HCT116 (cell line): ENCODE measurements around the gene CPLANE2. TPM values are rescaled to one million over a fixed set of nuclear protein-coding genes. Genes with fewer than 3 reads are reported as not detected.
"Not testable (repeated sequence)": the region's sequence is repeated elsewhere in the genome, so short reads cannot be mapped to it uniquely, and the experiment has no call there.

Experiments
- ATAC-seq: fragments of 200-7000 bp; cut with Tn5 transposase; 2 replicates; pipeline ENCODE4 v1.9.1; 2020; ENCODE audit warnings: mild to moderate bottlenecking, moderate library complexity
- BruUV-seq: library from RNA; stranded (reverse); fragments of 400-500 nt; replicated peaks from 2 replicates; lab custom pipeline; 2021; lab: Mats Ljungman, UMichigan
- CTCF ChIA-PET: fragments of 300-600 bp; sonication (Branson Sonifier 250); formaldehyde crosslinking; loops from one replicate; lab custom pipeline; 2021; ENCODE audit warnings: antibody characterized with exemption; lab: Charles Lee
- POLR2A ChIA-PET: fragments of 300-600, 350-600 bp; sonication (Branson Sonifier 250); formaldehyde crosslinking; loops from one replicate; lab custom pipeline; 2021; ENCODE audit warnings: antibody characterized with exemption; lab: Charles Lee
- RAD21 ChIA-PET, 2 experiments: fragments of 300-600 bp; sonication (Branson Sonifier 250); formaldehyde crosslinking; loops; one replicate each; lab custom pipeline; 2023; ENCODE audit warnings: low total read pairs in 2 of 2; ENCODE audit not compliant: uncharacterized antibody in 2 of 2, unreplicated experiment in 2 of 2, low non-redundant PET in 1 of 2; lab: Charles Lee
- DNase-seq: peaks from one replicate; pipeline ENCODE4 v3.0.0-alpha.2; 2010; ENCODE audit warnings: low read depth, low spot score
- H2AFZ ChIP-seq: fragments of 200-600 bp; shearing (Covaris generic), sonication (generic); 2 replicates; pipeline ENCODE4 v1.6.1; 2017; ENCODE audit warnings: low read depth, mixed run types, mixed read lengths, antibody characterized with exemption, low read length; ENCODE audit not compliant: poor library complexity, severe bottlenecking
- H3K27ac ChIP-seq: 2 replicates; pipeline ENCODE4 v1.5.1; 2012; ENCODE audit warnings: low read depth, low read length
- H3K27me3 ChIP-seq: fragments of 200-600 bp; sonication (generic); 2 replicates; pipeline ENCODE4 v1.6.1; 2016; ENCODE audit warnings: mixed run types, low read length, mixed read lengths; ENCODE audit not compliant: insufficient read depth
- H3K36me3 ChIP-seq, 2 experiments: fragments of 200-500 bp in 1 of 2; fragments of 200-600 bp in 1 of 2; sonication (Bioruptor generic) in 1 of 2; sonication (generic) in 1 of 2; 2 replicates each; pipeline versions ENCODE4 v1.5.1 to v1.6.1; 2014 to 2016; ENCODE audit warnings: low read length in 2 of 2, inconsistent platforms in 1 of 2, mixed read lengths in 1 of 2, mixed run types in 1 of 2; ENCODE audit not compliant: insufficient read depth in 2 of 2, control insufficient read depth in 1 of 2
- H3K4me1 ChIP-seq, 2 experiments: fragments of 200-600 bp in 1 of 2; sonication (generic) in 1 of 2; 2 replicates each; pipeline versions ENCODE4 v1.5.1 to v1.6.1; 2012 to 2017; ENCODE audit warnings: low read length in 2 of 2, inconsistent platforms in 1 of 2, mild to moderate bottlenecking in 1 of 2, mixed read lengths in 1 of 2, mixed run types in 1 of 2, moderate library complexity in 1 of 2; ENCODE audit not compliant: insufficient read depth in 2 of 2, control insufficient read depth in 1 of 2
- H3K4me2 ChIP-seq: fragments of 200-600 bp; sonication (generic); 2 replicates; pipeline ENCODE4 v1.6.1; 2017; ENCODE audit warnings: mixed run types, low read length, mixed read lengths
- H3K4me3 ChIP-seq, 2 experiments: fragments of 200-600 bp in 1 of 2; sonication (generic) in 1 of 2; replicated peaks in 1 of 2; 2 replicates each; pipeline ENCODE4 v1.5.1; 2011 to 2016; ENCODE audit warnings: low read length in 2 of 2, control low read depth in 1 of 2, low read depth in 1 of 2, mild to moderate bottlenecking in 1 of 2, mixed read lengths in 1 of 2, mixed run types in 1 of 2
- H3K79me2 ChIP-seq: fragments of 200-600 bp; sonication (generic); 2 replicates; pipeline ENCODE4 v1.6.1; 2017; ENCODE audit warnings: mild to moderate bottlenecking, mixed run types, low read length, moderate library complexity, mixed read lengths; ENCODE audit not compliant: insufficient read depth
- H3K9ac ChIP-seq: fragments of 200-600 bp; sonication (generic); 2 replicates; pipeline ENCODE4 v1.6.1; 2016; ENCODE audit warnings: low read length, mixed read lengths
- H3K9me2 ChIP-seq: fragments of 200-600 bp; sonication (generic), shearing (Covaris generic); 2 replicates; pipeline ENCODE4 v1.6.1; 2017; ENCODE audit warnings: mixed run types, mild to moderate bottlenecking, moderate library complexity; ENCODE audit not compliant: insufficient read depth
- H3K9me3 ChIP-seq, 2 experiments: fragments of 200-500 bp in 1 of 2; fragments of 200-600 bp in 1 of 2; sonication (Bioruptor generic) in 1 of 2; sonication (generic) in 1 of 2; 2 replicates each; pipeline ENCODE4 v1.6.1; 2014 to 2017; ENCODE audit warnings: low read length in 2 of 2, mixed read lengths in 2 of 2, inconsistent platforms in 1 of 2, low read depth in 1 of 2, mild to moderate bottlenecking in 1 of 2, mixed run types in 1 of 2, moderate library complexity in 1 of 2; ENCODE audit not compliant: control insufficient read depth in 1 of 2, insufficient read depth in 1 of 2
- H4K20me1 ChIP-seq: fragments of 200-600 bp; sonication (generic), shearing (Covaris generic); 2 replicates; pipeline ENCODE4 v1.6.1; 2017; ENCODE audit warnings: mixed run types, mild to moderate bottlenecking, moderate library complexity; ENCODE audit not compliant: insufficient read depth
- EZH2 ChIP-seq: fragments of 200-600 bp; sonication (generic); IDR thresholded peaks from 2 replicates; pipeline ENCODE4 v1.6.1; 2017; ENCODE audit warnings: antibody characterized with exemption, mixed run types
- JUND ChIP-seq: IDR thresholded peaks from 2 replicates; pipeline ENCODE4 v1.6.1; 2012
- POLR2AphosphoS5 ChIP-seq: IDR thresholded peaks from 2 replicates; pipeline ENCODE4 v1.6.1; 2011; ENCODE audit warnings: mild to moderate bottlenecking, low read depth, low read length, moderate library complexity
- REST ChIP-seq: IDR thresholded peaks from 2 replicates; pipeline ENCODE4 v1.6.1; 2012; ENCODE audit warnings: low read depth
- SIN3A ChIP-seq: IDR thresholded peaks from 2 replicates; pipeline ENCODE4 v1.6.1; 2012; ENCODE audit warnings: low read depth
- SP1 ChIP-seq: IDR thresholded peaks from 2 replicates; pipeline ENCODE4 v1.6.1; 2012; ENCODE audit warnings: low read depth
- ZBTB33 ChIP-seq: IDR thresholded peaks from 2 replicates; pipeline ENCODE4 v1.6.1; 2011; ENCODE audit warnings: mild to moderate bottlenecking, low read length, moderate library complexity; ENCODE audit not compliant: insufficient replicate concordance; ENCODE audit errors: extremely low read depth
- intact Hi-C: fragments of 100-400 bp; cut with micrococcal nuclease; formaldehyde crosslinking; loops from 2 replicates; pipeline ENCODE4 v1.10.0; 2022
- total RNA-seq: library from RNA; stranded (reverse); gene quantifications from one replicate; pipeline ENCODE4 v1.2.1, GENCODE V29; 2021; ENCODE audit not compliant: unreplicated experiment

CPLANE2 gene
- total RNA-seq, 1 experiment from 2014 or later: 8.1 TPM

GRCh38 chr1:16196139-16196538 is 40.8 kb downstream of the CPLANE2 start:
- CTCF ChIA-PET, intact Hi-C loops, BruUV-seq, H3K4me3 ChIP-seq, RAD21 ChIA-PET, H4K20me1 ChIP-seq, H3K79me2 ChIP-seq, H3K4me2 ChIP-seq, H3K9me3 ChIP-seq, H3K27me3 ChIP-seq, H3K9ac ChIP-seq, H2AFZ ChIP-seq, DNase-seq, POLR2A ChIA-PET, H3K4me1 ChIP-seq, H3K27ac ChIP-seq, H3K9me2 ChIP-seq: not testable (repeated sequence)
- 0 out of 2 replicates have a peak, but pooled peaks have one; percentile 10 for ATAC-seq
- H3K36me3 ChIP-seq: peaks cover 0 to 18% of the 10 kb centered on the region in 2 experiments; a peak in 2 of 4 replicates

- CTCF ChIA-PET: no interaction called here
- POLR2A ChIA-PET: no interaction called here
- no peaks in the 10 kb centered on the region for H3K79me2 ChIP-seq
- no peaks in the 10 kb centered on the region for H3K9me3 ChIP-seq
- H4K20me1 ChIP-seq: no peaks in the 10 kb centered on the region
- H3K36me3 ChIP-seq: peaks cover 0 to 16% of the 10 kb centered on the region in 2 experiments; a peak in 2 of 4 replicates
- no peak for TF ChIP-seq JUND
- TF ChIP-seq, all 23 proteins: peak for 0
- ATAC-seq (no peak), DNase-seq (no peak)
- H3K4me1 ChIP-seq: no peaks in the 10 kb centered on the region; a peak in 1 of 4 replicates
- no peak overlapping the region for H3K4me2 ChIP-seq
- H3K27me3 ChIP-seq: no peaks in the 10 kb centered on the region
- intact Hi-C loops: no loop called here
- no TSS peak for BruUV-seq
- RAD21 ChIA-PET: no interaction called here
- H3K9me2 ChIP-seq: no peaks in the 10 kb centered on the region
- H3K4me3 ChIP-seq: no peak overlapping the region
- no peak overlapping the region for H3K9ac ChIP-seq
- no peak overlapping the region for H3K27ac ChIP-seq
- no peak overlapping the region for H2AFZ ChIP-seq
Observed at GRCh38 chr1:16195518-16195905, 41.5 kb downstream of the CPLANE2 start.

GRCh38 chr1:16191916-16192546 is 45.0 kb downstream of the CPLANE2 start:
- CTCF ChIA-PET: no interaction called here
- no peak overlapping the region for H3K9ac ChIP-seq
- no peaks in the 10 kb centered on the region for H3K9me3 ChIP-seq
- H3K4me3 ChIP-seq: no peak overlapping the region
- no peaks in the 10 kb centered on the region for H3K79me2 ChIP-seq
- intact Hi-C loops: no loop called here
- H3K9me2 ChIP-seq: no peaks in the 10 kb centered on the region
- no peaks in the 10 kb centered on the region for H3K27me3 ChIP-seq
- H3K4me2 ChIP-seq: no peak overlapping the region
- no peak for DNase-seq
- ATAC-seq: no peak
- POLR2A ChIA-PET: no interaction called here
- RAD21 ChIA-PET: no interaction called here
- no TSS peak for BruUV-seq
- no peaks in the 10 kb centered on the region for H3K36me3 ChIP-seq
- peaks cover 21 to 32% of the 10 kb centered on the region in 2 experiments for H3K4me1 ChIP-seq
- H4K20me1 ChIP-seq: no peaks in the 10 kb centered on the region
- no peak overlapping the region for H2AFZ ChIP-seq
- no peak overlapping the region for H3K27ac ChIP-seq
- TF ChIP-seq POLR2AphosphoS5 (no peak), SIN3A (no peak), SP1 (no peak), REST (no peak), EZH2 (no peak), ZBTB33 (no peak)
